ENCODE results near the gene RNF39. TPM values are rescaled to one million over a fixed set of nuclear protein-coding genes. Genes with fewer than 3 reads are reported as not detected.

RNF39 gene
- total and polyA plus RNA-seq, 10 of the 15 experiments (the other 5 are each of a cell fraction or from before 2014, with no cell fraction given): 0.04 to 0.11 TPM; not detected in 8

DNA sequence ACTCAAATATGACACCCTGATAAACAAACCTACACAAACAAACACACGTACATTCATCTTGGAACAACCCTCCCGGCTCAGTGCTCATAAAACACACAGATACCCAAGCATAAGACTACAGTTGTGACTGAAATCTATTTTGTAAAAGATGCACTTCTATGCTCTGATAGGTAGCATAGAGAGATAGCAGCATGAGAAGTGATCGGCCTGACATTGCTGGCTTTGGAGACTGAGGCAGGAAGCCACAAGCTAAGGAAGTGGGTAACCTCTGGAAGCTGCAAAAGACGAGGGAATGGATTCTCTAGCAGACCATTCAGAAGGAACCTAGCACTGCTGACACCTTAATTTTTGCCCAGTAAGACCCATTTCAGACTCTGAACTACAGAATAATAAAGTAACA is 1.6 kb upstream of the RNF39 start:
- BruUV-seq (replicated peaks): no TSS peak
- ChIA-PET RAD21 (ENCODE audit: unreplicated experiment) (interaction anchor here (1.5 kb wide), 1 partner anchor 26 kb away, joined by 4 read pairs; no protein-coding TSS in a partner anchor), SMC1A (ENCODE audit: uncharacterized antibody, unreplicated experiment) (interaction anchor here (1.7 kb wide), 1 partner anchor 54 kb away, joined by 4 read pairs; no protein-coding TSS in a partner anchor), CTCF (interaction anchor here (1.0 to 1.3 kb wide), 5 partner anchors 10 to 55 kb away, joined by 3 to 5 read pairs (median 3); partner anchors contain the start of genes POLR1H and PPP1R11), POLR2A (no interaction called here)
- Histone ChIP-seq H3K4me1 (ENCODE audit: control insufficient read depth, insufficient read depth, low read length) (no peaks in the 10 kb centered on the region), H2AFZ (ENCODE audit: control insufficient read depth, low read depth, low read length) (no peak overlapping the region), H3K27ac (ENCODE audit: control insufficient read depth, insufficient read depth) (no peak overlapping the region), H3K27me3 (replicated peaks in 1 of 2; ENCODE audit: control insufficient read depth in 2 of 2, insufficient read depth in 2 of 2, low read length in 1 of 2) (peaks cover 4 to 16% of the 10 kb centered on the region in 2 experiments), H3K4me2 (ENCODE audit: control insufficient read depth, insufficient read depth) (no peak overlapping the region), H3K9ac (ENCODE audit: control insufficient read depth, insufficient read depth, low read length) (no peak overlapping the region), H3K9me3 (replicated peaks; ENCODE audit: control insufficient read depth, insufficient read depth, low read length) (no peaks in the 10 kb centered on the region), H4K20me1 (ENCODE audit: control insufficient read depth, insufficient read depth) (no peaks in the 10 kb centered on the region), H3K36me3 (ENCODE audit: control insufficient read depth in 2 of 2, insufficient read depth in 2 of 2, low read length in 1 of 2) (no peaks in the 10 kb centered on the region), H3K79me2 (ENCODE audit: control insufficient read depth, insufficient read depth, low read length) (no peaks in the 10 kb centered on the region), H3K4me3 (no peak overlapping the region)
- 8% methylated on average over 4 of the region's 4 CpGs for WGBS (ENCODE audit: insufficient coverage, insufficient replicate concordance, low lambda C conversion rate, missing lambda C conversion rate)
- in situ Hi-C loops (cut with MboI) (no loop called here), intact Hi-C loops (cut with micrococcal nuclease; ENCODE audit: unreplicated experiment) (no loop called here)
- ATAC-seq: no peak
- FAIRE-seq: no peak
- DNase-seq (ENCODE audit: low read depth, low spot score): no peak
- TF ChIP-seq HDAC6 (IDR thresholded peaks at IDR 0.05; ENCODE audit: unreplicated experiment) (no peak), ZSCAN29 (IDR thresholded peaks at IDR 0.05) (no peak), RELA (IDR thresholded peaks at IDR 0.05; ENCODE audit: borderline replicate concordance, partially characterized antibody) (no peak), CBX5 (IDR thresholded peaks at IDR 0.05; ENCODE audit: low read depth) (no peak), MEF2B (IDR thresholded peaks at IDR 0.05; ENCODE audit: partially characterized antibody, poor library complexity, severe bottlenecking) (no peak), CHD1 (IDR thresholded peaks at IDR 0.05; ENCODE audit: low read depth, low read length) (no peak), LARP7 (IDR thresholded peaks at IDR 0.05) (no peak), ETV6 (conservative IDR thresholded peaks at IDR 0.05 in 1 of 2, IDR thresholded peaks at IDR 0.05 in 1 of 2; ENCODE audit: borderline replicate concordance in 1 of 2, low read depth in 1 of 2) (no peak), JUNB (IDR thresholded peaks at IDR 0.05) (no peak), ATF2 (IDR thresholded peaks at IDR 0.05; ENCODE audit: low read length) (no peak), BCLAF1 (IDR thresholded peaks at IDR 0.05) (no peak), ZNF207 (IDR thresholded peaks at IDR 0.05; ENCODE audit: borderline replicate concordance) (no peak), ELK1 (IDR thresholded peaks at IDR 0.05; ENCODE audit: low read depth, low read length) (no peak), EGR1 (IDR thresholded peaks at IDR 0.05; ENCODE audit: borderline replicate concordance in 1 of 2, low read depth in 2 of 2, low read length in 2 of 2) (no peak)
- TF ChIP-seq, protein P1, sequence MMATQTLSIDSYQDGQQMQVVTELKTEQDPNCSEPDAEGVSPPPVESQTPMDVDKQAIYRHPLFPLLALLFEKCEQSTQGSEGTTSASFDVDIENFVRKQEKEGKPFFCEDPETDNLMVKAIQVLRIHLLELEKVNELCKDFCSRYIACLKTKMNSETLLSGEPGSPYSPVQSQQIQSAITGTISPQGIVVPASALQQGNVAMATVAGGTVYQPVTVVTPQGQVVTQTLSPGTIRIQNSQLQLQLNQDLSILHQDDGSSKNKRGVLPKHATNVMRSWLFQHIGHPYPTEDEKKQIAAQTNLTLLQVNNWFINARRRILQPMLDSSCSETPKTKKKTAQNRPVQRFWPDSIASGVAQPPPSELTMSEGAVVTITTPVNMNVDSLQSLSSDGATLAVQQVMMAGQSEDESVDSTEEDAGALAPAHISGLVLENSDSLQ (IDR thresholded peaks at IDR 0.05): no peak
